Osteocyte (in vitro differentiated cells): ENCODE measurements around the gene BLACAT1. TPM values are rescaled to one million over a fixed set of nuclear protein-coding genes. Genes with fewer than 3 reads are reported as not detected.
"Not testable (repeated sequence)": the region's sequence is repeated elsewhere in the genome, so short reads cannot be mapped to it uniquely, and the experiment has no call there.

Experiments used
- DNase-seq: peaks from one replicate; pipeline ENCODE4 v3.0.0; 2021; ENCODE audit warnings: mixed read lengths; ENCODE audit not compliant: unreplicated experiment; ENCODE audit errors: extremely low spot score
- H3K27ac Mint-ChIP-seq: one replicate; pipeline ENCODE4 v1.8.0; 2021; ENCODE audit warnings: mild to moderate bottlenecking, mixed read lengths; ENCODE audit not compliant: unreplicated experiment
- H3K27me3 Mint-ChIP-seq: one replicate; pipeline ENCODE4 v1.8.0; 2021; ENCODE audit warnings: mixed read lengths; ENCODE audit not compliant: unreplicated experiment
- H3K36me3 Mint-ChIP-seq: one replicate; pipeline ENCODE4 v1.8.0; 2021; ENCODE audit warnings: mixed read lengths; ENCODE audit not compliant: unreplicated experiment
- H3K4me1 Mint-ChIP-seq: one replicate; pipeline ENCODE4 v1.8.0; 2021; ENCODE audit warnings: mixed read lengths; ENCODE audit not compliant: unreplicated experiment
- H3K4me3 Mint-ChIP-seq: one replicate; pipeline ENCODE4 v1.8.0; 2021; ENCODE audit warnings: mild to moderate bottlenecking, moderate library complexity, mixed read lengths; ENCODE audit not compliant: unreplicated experiment
- H3K9me3 Mint-ChIP-seq: one replicate; pipeline ENCODE4 v1.8.0; 2021; ENCODE audit warnings: mixed read lengths; ENCODE audit not compliant: unreplicated experiment
- CTCF ChIP-seq: fragments of 200-600 bp; sonication (generic); IDR thresholded peaks from 2 replicates; pipeline ENCODE4 v1.5.0; 2021; ENCODE audit warnings: antibody characterized with exemption, mild to moderate bottlenecking, moderate library complexity
- total RNA-seq: library from RNA; stranded (reverse); gene quantifications from 2 replicates; pipeline ENCODE4 v1.2.1, GENCODE V29; 2021

Gene BLACAT1
- total RNA-seq, 1 donor from 2014 or later = not detected

GRCh38 chr1:205483372-205483771 is 27.5 kb upstream of the BLACAT1 start:
- Mint-ChIP-seq H3K4me1 (no peaks in the 10 kb centered on the region), H3K36me3 (no peaks in the 10 kb centered on the region), H3K4me3 (no peak overlapping the region), H3K27me3 (peaks cover 64% of the 10 kb centered on the region), H3K9me3 (no peaks in the 10 kb centered on the region), H3K27ac (no peak overlapping the region)
- no peak for TF ChIP-seq CTCF
- no peak for DNase-seq

GRCh38 chr1:205482587-205482986 is 26.7 kb upstream of the BLACAT1 start:
- H3K4me3 Mint-ChIP-seq, H3K27ac Mint-ChIP-seq, DNase-seq, H3K9me3 Mint-ChIP-seq, H3K4me1 Mint-ChIP-seq, H3K36me3 Mint-ChIP-seq: not testable (repeated sequence)
- peaks cover 60% of the 10 kb centered on the region for H3K27me3 Mint-ChIP-seq

- no peaks in the 10 kb centered on the region for H3K36me3 Mint-ChIP-seq
- H3K4me3 Mint-ChIP-seq = no peak overlapping the region
- peaks cover 58% of the 10 kb centered on the region for H3K27me3 Mint-ChIP-seq
- TF ChIP-seq CTCF = no peak
- H3K4me1 Mint-ChIP-seq = peaks cover 3% of the 10 kb centered on the region
- H3K27ac Mint-ChIP-seq = no peak overlapping the region
- DNase-seq = no peak
- no peaks in the 10 kb centered on the region for H3K9me3 Mint-ChIP-seq
These were observed 25.8 kb upstream of the BLACAT1 start for GRCh38 chr1:205481629-205482151.

GRCh38 chr1:205481218-205481617 is 25.4 kb upstream of the BLACAT1 start:
- peaks cover 57% of the 10 kb centered on the region for H3K27me3 Mint-ChIP-seq
- no peak for DNase-seq
- no peak overlapping the region for H3K4me3 Mint-ChIP-seq
- H3K9me3 Mint-ChIP-seq = no peaks in the 10 kb centered on the region
- no peak overlapping the region for H3K27ac Mint-ChIP-seq
- no peaks in the 10 kb centered on the region for H3K36me3 Mint-ChIP-seq
- TF ChIP-seq CTCF = no peak
- H3K4me1 Mint-ChIP-seq = peaks cover 3% of the 10 kb centered on the region

GRCh38 chr1:205480349-205480985 is 24.6 kb upstream of the BLACAT1 start:
- Mint-ChIP-seq H3K4me3 (no peak overlapping the region), H3K27me3 (peaks cover 52% of the 10 kb centered on the region), H3K27ac (no peak overlapping the region)

GRCh38 chr1:205478985-205479384 is 23.1 kb upstream of the BLACAT1 start:
- H3K27me3 Mint-ChIP-seq = peaks cover 46% of the 10 kb centered on the region
- H3K4me3 Mint-ChIP-seq, H3K27ac Mint-ChIP-seq, H3K36me3 Mint-ChIP-seq, H3K9me3 Mint-ChIP-seq, DNase-seq, H3K4me1 Mint-ChIP-seq: not testable (repeated sequence)

More at GRCh38 chr1:205480349-205480985, 24.6 kb upstream of the BLACAT1 start:
- TF ChIP-seq CTCF = no peak
- H3K9me3 Mint-ChIP-seq = no peaks in the 10 kb centered on the region
- DNase-seq = no peak
- H3K4me1 Mint-ChIP-seq = peaks cover 3% of the 10 kb centered on the region
- H3K36me3 Mint-ChIP-seq = no peaks in the 10 kb centered on the region
